Measurements from ENCODE around the gene NCOA7.
A peak's percentile ranks its signal among the peaks of the same experiment; 100 is the strongest.
"Not testable (repeated sequence)": the region's sequence is repeated elsewhere in the genome, so short reads cannot be mapped to it uniquely, and the experiment has no call there.

NCOA7 gene

DNA sequence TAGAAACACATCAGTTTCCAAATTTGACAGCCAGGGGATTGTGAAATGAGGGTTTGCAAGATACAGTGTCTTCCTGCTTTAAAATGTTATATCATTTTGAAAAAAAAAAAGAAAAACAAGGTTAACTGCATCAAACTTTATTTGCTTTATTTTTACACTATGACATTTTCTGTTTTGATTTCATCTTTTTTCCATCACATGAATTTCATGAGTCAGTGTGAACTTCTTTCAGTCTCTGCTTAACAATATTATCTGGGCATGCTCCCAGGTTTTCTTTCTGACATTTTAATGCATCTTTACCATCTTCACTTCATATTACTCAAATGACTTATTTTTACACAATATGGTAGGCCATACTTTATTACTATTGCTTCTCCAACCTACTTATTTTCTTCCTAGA, 1.9 kb downstream of the NCOA7 start:
- DNase-seq: no peak

DNA sequence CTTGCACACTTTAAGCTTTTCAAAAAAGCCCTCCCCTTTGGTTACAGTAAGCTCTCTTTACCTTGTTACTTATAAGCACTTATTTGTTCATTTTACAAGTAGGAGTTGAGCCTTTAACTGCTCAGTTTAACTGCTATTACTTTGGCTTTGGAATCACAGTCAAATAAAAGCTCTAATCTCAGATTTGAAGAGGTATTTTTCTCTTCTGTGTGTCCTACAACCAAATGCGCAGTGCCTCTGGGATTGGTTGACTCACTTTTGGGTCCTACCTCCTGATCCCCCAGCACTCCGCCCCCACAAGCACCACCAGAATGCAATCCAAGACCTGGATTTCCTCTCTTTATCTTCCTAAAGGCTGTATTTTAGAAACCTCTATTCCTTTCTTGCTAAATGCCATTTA, 2.5 kb downstream of the NCOA7 start:
- DNase-seq: peak; percentile 13

DNA sequence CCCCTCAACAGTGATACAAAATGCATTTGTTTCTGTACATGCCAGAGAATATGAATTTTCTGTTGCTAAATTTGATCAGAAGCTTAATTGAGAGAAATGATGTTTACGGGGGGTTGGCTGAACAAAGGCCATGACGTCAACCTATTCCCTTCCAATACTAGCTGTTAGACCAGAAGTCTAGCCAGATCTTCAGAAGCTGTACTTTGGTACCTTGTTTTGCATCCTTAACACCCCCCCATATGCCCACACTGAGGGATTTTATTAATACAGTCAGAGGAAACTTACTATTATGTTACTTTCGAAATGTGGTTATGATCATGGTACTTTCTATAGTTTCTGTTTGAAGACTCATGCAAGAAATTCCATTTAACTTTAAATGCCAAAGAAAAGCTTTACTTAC, 3.1 kb downstream of the NCOA7 start:
- DNase-seq: no peak

DNA sequence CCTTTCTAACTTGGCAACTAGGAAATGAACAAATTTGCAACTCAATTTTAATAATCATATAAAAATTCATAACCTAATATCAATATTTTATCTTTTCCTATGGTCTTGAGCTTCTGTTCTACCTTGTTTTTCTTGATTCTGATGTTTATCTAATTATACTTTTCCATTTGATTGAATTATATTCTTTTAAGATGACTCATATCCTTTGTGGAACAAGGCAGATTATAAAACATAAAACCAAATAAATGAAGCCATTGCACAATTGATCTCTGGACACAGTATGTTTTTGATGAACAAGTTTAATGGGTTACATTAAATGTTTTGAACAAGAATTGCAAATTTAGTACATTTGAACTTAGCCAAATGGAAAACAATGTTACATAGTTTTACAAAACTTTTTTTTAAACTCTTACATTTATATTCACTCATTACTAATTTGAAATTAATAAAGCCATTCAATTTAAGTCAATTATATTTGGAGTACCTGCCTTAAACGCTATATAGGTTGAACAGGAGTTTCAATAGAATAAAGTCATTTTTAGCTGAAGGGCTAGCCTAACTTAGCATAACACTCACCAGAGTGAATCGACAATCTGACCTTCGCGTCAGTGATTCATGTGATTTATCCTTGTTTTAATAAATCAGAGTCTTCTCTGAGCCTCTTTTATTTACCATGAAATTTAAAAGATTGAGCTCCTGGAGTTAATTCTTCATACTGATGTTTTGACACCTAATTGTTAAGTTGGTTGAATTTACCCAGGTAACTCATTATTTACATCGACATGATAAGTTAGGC, 3.8 kb downstream of the NCOA7 start:
- DNase-seq: no peak

DNA sequence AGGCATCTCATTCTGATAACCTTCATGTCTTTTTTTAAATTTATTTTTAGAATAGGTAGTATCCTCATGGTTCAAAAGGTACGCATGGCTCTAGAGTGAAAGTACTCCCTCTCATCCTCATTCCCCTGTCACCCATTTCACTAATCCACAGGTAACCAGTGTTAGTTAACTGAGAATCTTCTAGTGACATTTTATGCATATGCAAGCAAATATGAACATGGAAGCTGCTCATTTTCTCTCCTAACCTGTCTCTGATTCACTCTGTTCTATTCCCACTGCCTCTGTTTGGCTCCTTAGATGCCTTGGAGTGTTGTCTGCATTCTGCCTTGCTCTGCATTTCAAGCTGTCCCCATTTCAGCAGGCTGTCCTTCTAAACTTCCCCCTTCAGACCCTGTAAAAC, 4.5 kb downstream of the NCOA7 start:
- DNase-seq: no peak

DNA sequence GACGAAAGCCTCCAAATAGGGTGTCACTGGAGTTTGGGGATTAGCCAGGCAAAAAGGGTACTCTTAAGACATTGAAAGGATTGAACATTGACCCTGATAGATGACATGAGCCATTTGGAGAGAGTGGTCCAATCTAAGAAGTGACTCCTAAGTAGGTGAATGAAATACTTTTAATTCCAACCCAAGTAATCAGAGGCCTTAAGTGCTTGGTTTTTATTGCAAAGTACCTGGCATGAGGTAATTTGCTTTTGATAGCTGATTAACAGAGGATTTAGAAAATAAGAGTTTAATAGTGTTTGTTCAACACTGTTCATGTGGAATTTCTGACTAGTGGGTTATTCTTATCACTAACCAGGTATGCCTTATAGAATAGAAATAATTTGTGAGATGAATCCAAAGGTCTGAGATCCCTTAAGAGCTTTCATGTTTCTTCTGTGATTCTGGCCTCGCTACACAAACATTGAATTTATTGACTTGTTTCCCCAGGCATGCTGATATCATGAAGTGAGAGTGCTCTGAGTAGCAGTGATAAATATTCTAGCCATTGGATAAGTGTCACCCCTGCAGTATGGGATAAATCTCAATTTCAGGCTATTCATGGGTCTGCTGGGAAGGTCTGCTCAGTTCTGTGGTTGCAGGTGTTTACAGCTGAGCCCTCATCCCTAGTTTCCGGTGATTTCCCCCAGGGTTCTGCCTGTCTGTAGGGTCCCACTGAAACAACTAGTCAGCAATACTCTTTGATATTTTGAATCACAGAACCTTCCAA, 6.5 kb downstream of the NCOA7 start:
- DNase-seq: peak; percentile 37

DNA sequence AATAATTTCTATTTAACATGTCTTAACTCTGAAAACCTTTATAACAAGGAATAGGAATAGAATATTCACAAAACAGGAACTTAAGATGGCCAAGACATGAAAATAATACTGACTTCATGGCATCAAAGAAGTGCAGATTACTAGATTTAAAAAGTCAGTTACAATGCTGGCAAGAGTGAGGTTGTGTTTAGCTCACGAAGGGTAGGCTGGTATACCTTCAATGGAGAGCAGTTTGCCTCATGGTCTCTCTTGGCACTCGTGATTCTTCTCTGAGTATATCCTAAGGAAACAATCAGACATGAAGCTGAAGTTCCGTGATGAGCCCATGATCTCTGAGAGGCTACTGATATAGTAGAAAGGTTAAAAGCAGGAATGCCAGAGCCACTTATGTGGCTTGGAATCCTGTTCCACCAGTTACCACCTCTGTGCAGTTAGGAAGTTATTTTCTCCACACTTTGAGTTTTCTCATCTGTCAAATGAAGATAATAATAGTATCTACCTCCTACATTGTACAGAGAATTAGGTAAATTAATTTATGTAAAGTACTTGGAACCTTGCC, 7.2 kb downstream of the NCOA7 start:
- no peak for DNase-seq

DNA sequence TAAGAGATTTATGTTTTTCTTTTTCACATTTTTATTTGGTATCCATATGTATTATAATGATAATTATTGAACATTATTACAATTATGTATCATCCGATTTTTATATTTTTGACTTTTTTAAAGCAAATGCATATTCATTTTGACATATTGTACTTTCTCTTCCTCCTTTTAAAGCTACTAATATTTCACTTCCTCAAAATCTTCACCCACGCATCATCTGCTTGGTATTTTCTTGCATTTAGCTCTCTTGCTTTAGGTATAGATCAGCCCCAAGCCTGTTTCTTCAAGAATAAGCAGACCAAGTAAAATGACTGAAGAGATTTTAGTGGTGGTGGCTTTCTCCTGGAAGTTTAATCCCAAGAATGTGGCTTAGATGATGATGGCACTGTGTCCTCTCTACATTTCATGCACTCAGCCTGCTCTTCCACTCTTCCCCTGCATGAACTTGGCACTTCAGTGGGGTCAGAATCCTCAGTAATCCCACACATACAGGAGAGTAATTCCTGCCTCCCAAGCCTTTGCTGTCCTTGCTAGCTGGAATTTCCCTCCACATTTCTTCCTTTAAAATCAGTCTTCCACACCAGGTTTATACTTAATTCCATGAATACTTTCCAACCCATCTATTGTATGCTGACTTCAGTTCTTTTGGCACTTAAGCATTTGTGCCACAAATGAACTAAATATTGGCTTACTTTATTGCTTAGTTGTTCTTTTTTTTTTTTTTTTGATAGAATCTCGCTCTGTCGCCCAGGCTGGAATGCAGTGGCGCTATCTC, 8.2 kb downstream of the NCOA7 start:
- no peak for DNase-seq

DNA sequence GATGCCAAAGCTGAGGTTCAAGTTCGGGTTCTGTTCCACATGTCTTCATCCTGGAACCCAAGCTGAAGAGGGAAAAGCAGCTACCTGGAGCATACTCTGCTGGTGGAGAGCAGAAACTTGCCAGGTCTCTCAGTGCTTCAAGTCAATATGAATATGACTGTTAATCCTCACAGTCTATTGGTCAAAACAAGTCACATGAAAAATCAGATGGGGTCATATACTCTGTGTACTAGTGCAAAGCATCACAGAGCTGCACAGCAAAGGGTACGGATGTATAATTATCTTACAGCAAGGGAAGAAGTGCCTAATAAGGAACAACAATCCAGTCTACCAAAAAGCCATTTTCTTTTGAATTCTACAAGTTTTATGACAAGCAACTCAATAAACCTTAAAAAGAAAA, 11.6 kb downstream of the NCOA7 start:
- DNase-seq: no peak

DNA sequence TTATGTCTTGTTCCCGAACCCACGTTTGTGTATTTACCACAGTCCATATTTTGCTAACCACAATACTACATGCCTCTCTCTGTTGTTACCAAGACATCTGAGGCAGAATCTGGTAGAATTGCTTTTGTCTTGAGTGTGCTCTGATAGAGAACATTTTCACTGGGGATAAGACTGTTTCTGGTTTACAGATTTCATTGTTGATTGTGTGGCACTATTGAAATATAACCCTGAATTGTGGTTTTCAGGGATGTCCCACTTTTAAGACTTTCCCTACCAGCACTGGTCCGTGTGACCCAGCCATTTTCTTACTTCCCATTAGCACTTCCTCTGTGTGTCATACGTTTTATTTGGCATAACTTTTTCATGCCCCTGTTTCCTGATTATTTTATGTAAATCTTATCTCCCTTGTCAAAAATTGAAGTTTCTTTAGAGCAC, 12.2 kb downstream of the NCOA7 start:
- no peak for DNase-seq

DNA sequence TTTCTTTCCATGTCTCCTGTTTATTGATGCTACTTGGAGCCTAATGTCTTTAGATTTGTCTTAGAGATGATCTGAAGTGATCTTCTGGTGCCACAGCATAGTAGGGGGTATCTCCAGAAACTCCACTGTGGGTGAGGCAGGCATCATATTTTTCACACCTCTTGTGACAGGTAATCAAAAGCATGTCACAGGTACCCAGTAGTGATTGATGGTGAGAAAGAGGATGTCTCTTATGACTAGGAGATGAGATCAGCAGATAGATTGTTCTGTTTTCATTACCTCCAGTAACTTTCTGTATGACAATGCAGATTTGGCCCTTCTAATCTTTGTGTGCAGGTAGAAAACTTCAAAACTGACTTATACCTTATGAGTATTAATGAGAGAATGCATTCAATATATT, 13.5 kb downstream of the NCOA7 start:
- no peak for DNase-seq

DNA sequence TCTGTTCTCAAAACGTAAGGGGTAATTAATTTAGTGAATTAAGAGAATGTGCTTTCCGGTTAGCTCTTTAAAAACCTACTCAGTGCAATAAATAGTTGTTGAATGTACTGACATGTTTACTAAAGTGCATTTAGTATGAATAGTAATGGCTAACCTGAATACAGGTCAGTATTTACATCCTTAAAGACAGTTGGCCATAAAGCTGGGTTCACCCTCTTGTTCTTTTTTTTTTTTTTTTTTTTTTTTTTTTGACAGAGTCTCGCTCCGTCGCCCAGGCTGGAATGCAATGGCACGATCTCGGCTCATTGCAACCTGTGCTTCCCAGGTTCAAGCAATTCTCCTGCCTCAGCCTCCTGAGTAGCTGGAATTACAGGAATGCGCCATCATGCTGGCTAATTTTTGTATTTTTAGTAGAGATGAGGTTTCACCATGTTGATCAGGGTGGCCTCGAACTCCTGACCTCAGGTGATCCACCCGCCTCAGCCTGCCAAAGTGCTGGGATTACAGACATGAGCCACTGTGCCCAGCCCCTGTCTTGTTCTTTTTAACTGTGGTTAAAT, 14.2 kb downstream of the NCOA7 start:
- not testable (repeated sequence) for DNase-seq

DNA sequence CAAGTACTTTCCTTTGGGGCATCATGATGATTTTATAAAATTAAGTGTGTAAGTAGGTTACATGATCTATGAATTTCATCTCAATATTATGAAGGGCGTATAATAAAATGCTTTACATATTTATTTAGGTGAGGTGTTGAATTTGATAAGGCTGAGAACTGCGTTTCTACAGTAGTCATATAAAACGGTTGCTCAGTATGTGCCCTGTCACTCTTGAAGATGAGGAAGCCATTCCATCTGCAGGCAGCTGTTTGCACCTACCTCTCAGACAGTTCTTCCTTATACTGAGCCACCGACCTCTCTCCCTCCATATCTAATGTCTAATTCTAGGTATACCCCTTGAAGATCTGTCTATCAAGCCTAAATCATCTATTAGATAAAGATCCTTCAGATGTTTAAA, 16.1 kb downstream of the NCOA7 start:
- DNase-seq: no peak

DNA sequence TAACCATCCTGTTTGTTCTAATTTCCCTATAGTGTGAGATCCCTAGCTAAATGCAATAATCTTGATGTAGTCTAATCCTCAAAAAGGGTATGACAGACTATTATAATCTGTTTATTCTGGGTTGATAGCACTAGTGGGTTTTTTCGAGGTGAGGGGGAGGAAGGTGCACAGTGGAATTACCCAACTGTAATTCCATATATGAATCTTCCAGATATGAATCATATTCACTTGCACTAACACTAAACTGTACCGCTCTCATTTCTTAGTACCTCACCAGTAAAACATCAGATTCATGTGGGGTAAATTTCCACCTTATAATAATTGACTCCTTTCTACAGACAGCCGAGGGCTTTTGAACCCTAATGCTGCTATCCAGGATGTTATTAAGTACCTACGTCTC, 16.5 kb downstream of the NCOA7 start:
- no peak for DNase-seq

DNA sequence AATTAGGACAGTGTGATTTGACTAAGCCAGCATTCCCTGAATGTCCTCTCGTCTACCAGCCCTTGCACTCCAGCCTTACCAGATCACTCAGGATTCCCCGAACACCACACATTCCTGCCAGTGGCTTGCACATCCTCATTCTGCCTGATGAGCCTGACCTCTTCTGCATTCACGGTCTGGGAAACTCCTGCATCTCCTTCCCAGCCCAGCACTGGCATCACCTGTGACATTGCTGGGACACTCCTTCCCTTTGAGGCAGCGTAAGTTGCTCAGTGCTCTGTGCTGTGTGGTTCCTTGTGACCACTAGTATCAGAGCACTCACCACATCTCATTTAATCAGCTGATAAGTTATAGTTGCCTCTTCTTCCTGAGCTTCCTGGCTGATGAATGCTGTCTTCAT, 17.3 kb downstream of the NCOA7 start:
- no peak for DNase-seq

DNA sequence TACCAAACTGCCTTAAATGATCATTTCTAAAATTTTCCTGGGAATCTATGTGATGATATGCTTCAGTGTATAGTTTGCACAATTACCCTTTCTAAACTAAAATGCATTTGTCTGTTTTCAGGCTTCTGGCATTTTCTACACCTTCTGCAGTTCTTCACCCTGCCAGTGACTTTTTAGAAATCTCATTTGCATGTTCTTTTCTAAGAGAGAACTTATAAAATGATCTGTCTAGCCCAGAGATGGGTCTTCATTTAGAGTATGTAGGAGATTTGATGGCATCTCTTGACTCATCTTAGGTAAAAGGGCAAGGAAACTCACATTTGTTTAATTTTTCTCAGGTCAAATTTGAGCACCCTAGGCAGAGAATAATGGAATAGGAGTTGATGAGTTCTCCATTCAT, 17.8 kb downstream of the NCOA7 start:
- no peak for DNase-seq

DNA sequence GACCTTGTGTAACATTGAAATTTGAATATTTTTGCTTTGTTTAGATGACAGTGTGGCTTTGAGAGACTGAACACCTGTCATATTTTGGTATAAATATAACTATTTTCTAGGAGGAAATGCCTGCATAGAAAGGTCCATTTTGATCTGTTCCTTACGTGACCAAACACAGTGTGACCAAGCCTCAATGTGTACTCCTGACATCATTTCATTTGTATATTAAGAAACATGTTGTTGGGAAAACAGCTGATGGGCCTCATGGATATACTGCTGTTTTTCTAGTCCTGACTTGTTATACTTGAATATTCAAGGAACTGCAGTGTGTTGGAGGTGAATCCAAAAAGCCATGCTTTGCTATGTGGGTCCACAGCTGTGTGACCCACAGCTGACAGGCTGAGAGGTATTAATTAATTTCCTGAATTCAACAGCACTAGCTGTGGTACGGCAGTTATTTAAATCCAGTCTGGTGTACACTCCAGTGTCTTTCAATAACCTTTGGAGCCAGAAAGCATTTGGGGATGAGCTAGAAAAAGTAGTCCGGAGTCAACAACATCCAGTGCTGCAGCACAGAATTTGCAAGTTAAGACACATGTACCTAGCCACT, 18.9 kb downstream of the NCOA7 start:
- DNase-seq: no peak

DNA sequence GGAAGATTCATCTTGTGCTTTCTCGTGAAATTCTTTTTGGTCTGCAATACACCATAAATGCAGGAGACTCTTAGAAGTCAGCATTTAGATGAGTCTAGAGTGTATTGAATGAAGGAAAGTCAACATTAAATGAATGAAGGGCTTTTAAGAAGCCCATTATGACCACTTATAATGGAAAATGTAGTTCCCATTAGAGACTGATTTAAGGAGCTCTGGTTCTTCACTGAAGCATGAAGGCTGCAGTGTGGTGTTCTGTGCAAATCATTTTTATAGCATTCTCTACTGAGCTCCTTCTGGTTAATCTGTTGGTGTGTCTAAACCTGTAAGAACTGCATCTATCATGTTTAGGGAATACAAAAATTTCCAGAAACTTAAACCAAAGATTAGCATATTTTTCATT, 19.7 kb downstream of the NCOA7 start:
- DNase-seq: peak; percentile 18

DNA sequence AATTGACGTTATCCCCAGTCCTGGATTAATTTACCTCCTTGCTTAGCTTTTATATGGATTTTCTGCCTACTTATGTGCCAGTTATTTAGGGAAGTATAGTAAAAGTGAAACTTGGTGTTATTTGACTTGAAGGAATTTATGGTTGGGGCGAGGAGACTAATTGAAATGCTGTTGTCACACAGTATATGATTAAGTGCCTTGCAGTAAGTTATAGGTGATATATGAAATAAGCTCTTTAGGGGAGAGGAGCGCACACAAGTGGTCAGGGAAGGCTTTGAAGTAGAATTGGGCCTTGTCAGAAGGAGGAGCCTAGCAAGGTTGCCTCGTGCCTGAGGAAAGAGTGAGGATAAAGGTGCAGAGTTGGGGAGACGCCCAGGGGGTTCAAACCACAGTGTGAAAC, 20.5 kb downstream of the NCOA7 start:
- DNase-seq: no peak

DNA sequence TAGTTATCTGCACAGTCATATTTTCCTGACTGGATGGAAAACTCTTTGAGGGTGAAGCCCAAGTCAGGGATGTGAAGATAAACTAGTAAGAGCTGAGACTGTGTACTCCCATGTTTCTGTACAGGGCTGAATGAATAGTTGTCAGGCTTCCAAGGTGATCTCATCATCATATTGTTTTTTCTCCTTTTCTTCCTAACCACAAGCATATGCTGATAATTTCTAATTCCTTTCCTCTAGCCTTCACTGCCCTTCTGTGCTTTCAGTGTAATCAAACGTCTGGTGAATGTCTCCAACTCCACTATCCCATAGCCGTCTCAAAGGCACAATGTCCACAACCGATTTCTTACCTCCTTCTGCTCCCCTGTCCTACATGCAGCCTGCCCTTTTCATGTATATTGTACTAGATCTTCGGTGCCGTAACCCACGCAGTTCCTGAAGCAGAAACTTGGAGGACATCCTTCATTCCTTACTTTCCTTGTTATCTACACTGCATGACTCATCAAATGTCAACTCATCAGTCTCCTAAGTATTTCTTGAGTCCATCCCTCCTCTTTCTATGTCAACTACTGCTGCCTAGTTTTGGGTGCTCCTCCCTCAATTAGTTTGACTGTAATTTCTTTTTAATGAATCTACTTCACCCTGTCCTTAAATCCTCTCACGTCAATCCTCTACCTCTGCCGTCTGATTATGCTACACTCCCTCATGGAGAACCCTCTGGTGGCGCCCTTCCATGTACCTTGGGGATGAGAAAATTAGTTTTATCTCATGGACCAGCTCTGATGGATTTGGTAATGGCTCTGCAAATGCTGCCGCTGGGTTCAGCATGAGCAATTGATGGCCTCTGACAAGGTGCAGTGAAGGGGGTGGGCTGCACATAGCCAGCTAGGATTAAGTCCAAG, 21.9 kb downstream of the NCOA7 start:
- DNase-seq: peak; percentile 48

DNA sequence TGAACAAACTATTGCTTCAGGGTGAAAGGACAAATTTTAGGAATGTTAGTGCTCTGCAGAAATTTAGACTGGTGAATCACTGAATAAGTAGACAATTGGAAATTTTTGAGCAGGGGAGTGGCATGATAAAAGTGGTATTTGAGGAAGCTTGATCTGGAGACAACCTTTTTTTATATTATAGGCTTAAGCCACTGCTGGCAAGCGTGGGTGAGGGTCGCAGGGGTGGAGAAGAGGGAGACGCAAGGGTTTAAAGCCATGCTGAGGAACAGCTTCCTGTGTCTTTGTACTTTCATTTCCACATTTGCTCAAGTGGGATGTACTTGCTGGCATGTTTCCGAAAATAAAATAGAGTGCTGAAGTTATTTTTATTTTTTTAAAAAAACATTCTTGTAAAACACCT, 23.7 kb downstream of the NCOA7 start:
- no peak for DNase-seq
